Type B pancreatic cell (in vitro differentiated cells): ENCODE results near the gene ZMYND8. TPM values are rescaled to one million over a fixed set of nuclear protein-coding genes. Genes with fewer than 3 reads are reported as not detected.

Source experiments
- DNase-seq: peaks from one replicate; pipeline ENCODE4 v3.0.0; 2021; ENCODE audit warnings: mixed read lengths; ENCODE audit not compliant: unreplicated experiment; ENCODE audit errors: extremely low spot score
- H3K27ac Mint-ChIP-seq: 2 replicates; pipeline ENCODE4 v1.8.0; 2021; ENCODE audit warnings: mild to moderate bottlenecking, mixed read lengths
- H3K27me3 Mint-ChIP-seq: 2 replicates; pipeline ENCODE4 v1.8.0; 2021; ENCODE audit warnings: mixed read lengths
- H3K36me3 Mint-ChIP-seq: 2 replicates; pipeline ENCODE4 v1.8.0; 2021; ENCODE audit warnings: mixed read lengths
- H3K4me1 Mint-ChIP-seq: one replicate; pipeline ENCODE4 v1.8.0; 2021; ENCODE audit warnings: mixed read lengths; ENCODE audit not compliant: unreplicated experiment
- H3K4me3 Mint-ChIP-seq: 2 replicates; pipeline ENCODE4 v1.8.0; 2021; ENCODE audit warnings: mild to moderate bottlenecking, mixed read lengths
- H3K9me3 Mint-ChIP-seq: 2 replicates; pipeline ENCODE4 v1.8.0; 2021; ENCODE audit warnings: mixed read lengths
- CTCF ChIP-seq: fragments of 200-600 bp; sonication (generic); conservative IDR thresholded peaks from 2 replicates; pipeline ENCODE4 v1.5.0; 2021; ENCODE audit warnings: antibody characterized with exemption, mild to moderate bottlenecking
- total RNA-seq: library from RNA; stranded (reverse); gene quantifications from 2 replicates; pipeline ENCODE4 v1.2.1, GENCODE V29; 2021; ENCODE audit warnings: low replicate concordance

Gene ZMYND8
- total RNA-seq, 1 donor from 2014 or later: 58.9 TPM

GRCh38 chr20:47351643-47352331 lies 4.7 kb downstream of the ZMYND8 start:
- DNase-seq: no peak
- TF ChIP-seq CTCF: no peak
- H3K36me3 Mint-ChIP-seq: peaks cover 10% of the 10 kb centered on the region
- H3K27ac Mint-ChIP-seq: no peak overlapping the region
- H3K4me1 Mint-ChIP-seq: peaks cover 34% of the 10 kb centered on the region
- H3K4me3 Mint-ChIP-seq: no peak overlapping the region
- H3K9me3 Mint-ChIP-seq: no peaks in the 10 kb centered on the region
- H3K27me3 Mint-ChIP-seq: no peaks in the 10 kb centered on the region

GRCh38 chr20:47350691-47351545 lies 5.6 kb downstream of the ZMYND8 start:
- TF ChIP-seq CTCF: no peak
- H3K9me3 Mint-ChIP-seq: no peaks in the 10 kb centered on the region
- H3K4me1 Mint-ChIP-seq: peaks cover 27% of the 10 kb centered on the region
- no peak overlapping the region for H3K4me3 Mint-ChIP-seq
- DNase-seq: no peak
- H3K27ac Mint-ChIP-seq: no peak overlapping the region
- peaks cover 18% of the 10 kb centered on the region for H3K36me3 Mint-ChIP-seq
- H3K27me3 Mint-ChIP-seq: no peaks in the 10 kb centered on the region

GRCh38 chr20:47350181-47350550 lies 6.3 kb downstream of the ZMYND8 start:
- Mint-ChIP-seq H3K4me1 (peaks cover 20% of the 10 kb centered on the region), H3K36me3 (peaks cover 20% of the 10 kb centered on the region), H3K27me3 (no peaks in the 10 kb centered on the region), H3K9me3 (no peaks in the 10 kb centered on the region), H3K4me3 (no peak overlapping the region), H3K27ac (no peak overlapping the region)
- TF ChIP-seq CTCF: no peak
- DNase-seq: no peak

- no peak for TF ChIP-seq CTCF
- no peaks in the 10 kb centered on the region for H3K9me3 Mint-ChIP-seq
- H3K27me3 Mint-ChIP-seq: no peaks in the 10 kb centered on the region
- peaks cover 16% of the 10 kb centered on the region for H3K4me1 Mint-ChIP-seq
- no peak overlapping the region for H3K27ac Mint-ChIP-seq
- peaks cover 22% of the 10 kb centered on the region for H3K36me3 Mint-ChIP-seq
- DNase-seq: no peak
- no peak overlapping the region for H3K4me3 Mint-ChIP-seq
Observed at GRCh38 chr20:47349365-47350180, 6.9 kb downstream of the ZMYND8 start.

GRCh38 chr20:47348539-47349142 lies 7.9 kb downstream of the ZMYND8 start:
- peaks cover 28% of the 10 kb centered on the region for H3K36me3 Mint-ChIP-seq
- DNase-seq: no peak
- H3K4me1 Mint-ChIP-seq: peaks cover 7% of the 10 kb centered on the region
- H3K27me3 Mint-ChIP-seq: no peaks in the 10 kb centered on the region
- no peak overlapping the region for H3K4me3 Mint-ChIP-seq
- TF ChIP-seq CTCF: no peak
- H3K9me3 Mint-ChIP-seq: no peaks in the 10 kb centered on the region
- H3K27ac Mint-ChIP-seq: no peak overlapping the region
